Uterus (tissue), 2 donors: ENCODE measurements around the gene RACGAP1.

Experiments used
- POLR2A ChIP-seq, 2 donors: fragments of 450-650 bp; IDR thresholded peaks; one replicate each; pipeline ENCODE4 v1.6.1; 2016; ENCODE audit warnings: antibody characterized with exemption in 2 of 2, mild to moderate bottlenecking in 1 of 2, moderate library complexity in 1 of 2
- TF ChIP-seq, protein P1 (sequence below), 4 experiments: fragments of 200-600 bp in 2 of 4; fragments of 450-650 bp in 2 of 4; sonication (generic) in 2 of 4; IDR thresholded peaks; one replicate each; pipeline ENCODE4 v1.5.1; 2016 to 2019; ENCODE audit warnings: antibody characterized with exemption in 4 of 4, mild to moderate bottlenecking in 2 of 4, moderate library complexity in 1 of 4

DNA sequence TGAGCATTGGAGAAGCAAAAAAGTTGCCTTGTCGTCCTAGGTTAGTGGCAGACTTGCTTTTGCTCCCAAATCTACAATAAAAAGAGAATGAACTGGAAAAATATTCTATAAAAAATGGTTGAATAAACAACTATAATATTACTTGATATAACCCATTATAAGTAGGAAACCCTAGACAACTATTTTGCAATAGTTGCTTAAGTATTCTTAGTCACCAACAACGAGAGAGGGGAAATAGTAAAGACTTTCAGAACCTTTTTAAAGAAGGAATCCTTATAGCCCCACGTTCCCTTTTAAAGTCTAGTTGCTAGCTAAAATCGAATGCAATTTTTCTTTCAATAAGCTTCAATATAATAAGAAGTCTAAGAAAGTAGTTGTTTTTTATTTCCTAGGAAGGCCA lies 35.0 kb downstream of the RACGAP1 start:
- TF ChIP-seq, protein P1, sequence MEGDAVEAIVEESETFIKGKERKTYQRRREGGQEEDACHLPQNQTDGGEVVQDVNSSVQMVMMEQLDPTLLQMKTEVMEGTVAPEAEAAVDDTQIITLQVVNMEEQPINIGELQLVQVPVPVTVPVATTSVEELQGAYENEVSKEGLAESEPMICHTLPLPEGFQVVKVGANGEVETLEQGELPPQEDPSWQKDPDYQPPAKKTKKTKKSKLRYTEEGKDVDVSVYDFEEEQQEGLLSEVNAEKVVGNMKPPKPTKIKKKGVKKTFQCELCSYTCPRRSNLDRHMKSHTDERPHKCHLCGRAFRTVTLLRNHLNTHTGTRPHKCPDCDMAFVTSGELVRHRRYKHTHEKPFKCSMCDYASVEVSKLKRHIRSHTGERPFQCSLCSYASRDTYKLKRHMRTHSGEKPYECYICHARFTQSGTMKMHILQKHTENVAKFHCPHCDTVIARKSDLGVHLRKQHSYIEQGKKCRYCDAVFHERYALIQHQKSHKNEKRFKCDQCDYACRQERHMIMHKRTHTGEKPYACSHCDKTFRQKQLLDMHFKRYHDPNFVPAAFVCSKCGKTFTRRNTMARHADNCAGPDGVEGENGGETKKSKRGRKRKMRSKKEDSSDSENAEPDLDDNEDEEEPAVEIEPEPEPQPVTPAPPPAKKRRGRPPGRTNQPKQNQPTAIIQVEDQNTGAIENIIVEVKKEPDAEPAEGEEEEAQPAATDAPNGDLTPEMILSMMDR (IDR thresholded peaks at IDR 0.05): no peak
- TF ChIP-seq POLR2A (IDR thresholded peaks at IDR 0.05): no peak
